ENCODE results near the gene AXIN1.

Gene AXIN1

DNA sequence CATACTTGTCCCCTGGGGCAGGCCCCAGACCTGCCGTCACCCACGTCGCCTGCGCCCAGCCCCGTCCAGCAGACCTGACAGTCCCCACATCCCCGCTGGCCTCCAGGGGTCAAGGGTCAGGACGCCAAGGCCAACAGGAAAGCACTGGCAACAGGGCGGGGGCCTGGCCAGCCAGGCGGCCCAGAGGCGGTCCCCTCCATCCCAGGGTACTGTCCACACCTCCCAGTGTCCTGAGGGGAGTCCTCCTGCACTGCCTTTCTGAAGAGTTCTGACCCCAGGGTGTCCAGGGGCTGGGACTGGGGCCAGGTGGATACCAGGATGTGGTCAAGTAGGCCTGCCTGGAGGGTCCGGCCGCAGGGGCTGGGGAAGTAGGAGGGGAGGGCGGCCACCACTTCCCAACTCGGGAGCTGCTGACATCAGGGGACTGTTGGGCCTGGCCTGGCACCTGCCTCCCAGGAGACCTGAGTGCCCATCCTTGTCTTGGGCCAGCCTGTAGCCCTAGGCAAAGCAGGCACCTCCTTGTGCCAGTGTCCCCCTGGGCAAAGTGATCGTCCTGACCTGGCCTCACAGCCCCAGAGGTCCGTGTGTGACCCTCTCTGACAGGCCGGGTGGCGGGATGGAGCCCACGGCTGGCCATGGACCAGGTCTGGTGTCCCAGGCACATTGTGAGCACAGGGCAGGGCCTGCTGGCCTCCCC lies 6.7 kb upstream of the AXIN1 start:
- no peaks in the 10 kb centered on the region for H3K4me1 ChIP-seq
- no peaks in the 10 kb centered on the region for H3K36me3 ChIP-seq (ENCODE audit: control insufficient read depth, insufficient read depth, low read length)
- TF ChIP-seq, protein P1, sequence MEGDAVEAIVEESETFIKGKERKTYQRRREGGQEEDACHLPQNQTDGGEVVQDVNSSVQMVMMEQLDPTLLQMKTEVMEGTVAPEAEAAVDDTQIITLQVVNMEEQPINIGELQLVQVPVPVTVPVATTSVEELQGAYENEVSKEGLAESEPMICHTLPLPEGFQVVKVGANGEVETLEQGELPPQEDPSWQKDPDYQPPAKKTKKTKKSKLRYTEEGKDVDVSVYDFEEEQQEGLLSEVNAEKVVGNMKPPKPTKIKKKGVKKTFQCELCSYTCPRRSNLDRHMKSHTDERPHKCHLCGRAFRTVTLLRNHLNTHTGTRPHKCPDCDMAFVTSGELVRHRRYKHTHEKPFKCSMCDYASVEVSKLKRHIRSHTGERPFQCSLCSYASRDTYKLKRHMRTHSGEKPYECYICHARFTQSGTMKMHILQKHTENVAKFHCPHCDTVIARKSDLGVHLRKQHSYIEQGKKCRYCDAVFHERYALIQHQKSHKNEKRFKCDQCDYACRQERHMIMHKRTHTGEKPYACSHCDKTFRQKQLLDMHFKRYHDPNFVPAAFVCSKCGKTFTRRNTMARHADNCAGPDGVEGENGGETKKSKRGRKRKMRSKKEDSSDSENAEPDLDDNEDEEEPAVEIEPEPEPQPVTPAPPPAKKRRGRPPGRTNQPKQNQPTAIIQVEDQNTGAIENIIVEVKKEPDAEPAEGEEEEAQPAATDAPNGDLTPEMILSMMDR (IDR thresholded peaks at IDR 0.05), result no peak
- H3K4me3 ChIP-seq (ENCODE audit: low read depth, low read length), result no peak overlapping the region
- H3K79me2 ChIP-seq, result no peaks in the 10 kb centered on the region
- no peak overlapping the region for H3K9ac ChIP-seq
- H3K4me2 ChIP-seq (ENCODE audit: low read length), result no peak overlapping the region
- H3K27ac ChIP-seq, result no peak overlapping the region
- H3K27me3 ChIP-seq (ENCODE audit: control insufficient read depth, insufficient read depth, low read length), result no peaks in the 10 kb centered on the region
- no peaks in the 10 kb centered on the region for H3K9me3 ChIP-seq (ENCODE audit: control insufficient read depth, low read length)
- no peak overlapping the region for H2AFZ ChIP-seq

DNA sequence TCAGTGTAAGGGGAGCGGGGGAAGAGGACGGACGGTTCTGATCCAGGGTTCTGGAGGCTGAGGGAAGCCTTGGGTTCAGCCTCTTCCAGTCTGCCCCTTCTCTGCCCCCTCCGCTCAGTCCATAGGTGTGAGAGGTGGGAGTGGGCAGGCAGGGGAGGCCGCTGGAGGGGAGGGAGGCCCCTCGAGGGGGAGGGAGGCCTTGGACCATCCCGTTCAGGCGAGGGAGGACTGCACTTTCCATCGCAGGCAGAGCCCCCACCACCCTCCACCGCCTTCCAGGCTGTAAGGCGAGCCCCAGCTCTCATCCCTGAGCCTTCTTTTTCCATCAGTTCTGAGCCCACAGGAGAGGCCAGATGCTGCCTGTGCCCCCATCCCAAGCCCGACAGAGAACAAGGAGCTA lies 4.2 kb upstream of the AXIN1 start:
- TF ChIP-seq, protein P1 (IDR thresholded peaks at IDR 0.05), result no peak
- no peak overlapping the region for H2AFZ ChIP-seq

DNA sequence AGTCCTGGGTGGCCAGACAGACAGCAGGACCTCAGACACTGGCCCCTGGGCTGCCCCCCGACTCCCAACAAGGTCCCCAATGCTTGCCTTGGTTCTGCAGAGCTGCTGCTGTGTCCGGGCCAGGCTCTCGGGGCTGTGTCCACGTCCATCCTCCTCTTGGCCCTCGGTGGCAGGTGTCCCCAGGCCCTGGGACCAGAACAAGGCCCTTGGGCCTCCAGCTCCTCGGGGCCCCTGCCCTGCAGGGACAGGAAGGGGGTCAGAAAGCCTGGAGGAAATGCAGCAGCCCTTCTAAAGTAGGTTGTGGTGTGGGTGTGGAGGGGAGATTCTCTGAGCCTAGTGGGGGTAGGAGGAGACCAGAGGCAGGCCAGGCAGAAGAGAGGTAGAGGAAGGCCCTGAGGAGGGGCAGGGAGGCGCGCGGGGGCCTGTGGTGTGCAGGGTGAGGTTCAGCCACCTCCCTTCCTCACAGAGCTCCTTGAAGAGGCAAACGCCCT lies 2.5 kb upstream of the AXIN1 start:
- Histone ChIP-seq H3K9me3 (ENCODE audit: control insufficient read depth, low read length) (no peaks in the 10 kb centered on the region), H2AFZ (no peak overlapping the region), H3K4me2 (ENCODE audit: low read length) (no peak overlapping the region), H3K9ac (no peak overlapping the region), H3K79me2 (no peaks in the 10 kb centered on the region), H3K27me3 (ENCODE audit: control insufficient read depth, insufficient read depth, low read length) (no peaks in the 10 kb centered on the region), H3K27ac (no peak overlapping the region), H3K36me3 (ENCODE audit: control insufficient read depth, insufficient read depth, low read length) (no peaks in the 10 kb centered on the region), H3K4me1 (peaks cover 6% of the 10 kb centered on the region), H3K4me3 (ENCODE audit: low read depth, low read length) (no peak overlapping the region)
- TF ChIP-seq, protein P1 (IDR thresholded peaks at IDR 0.05), result no peak

More for the DNA sequence above, 4.2 kb upstream of the AXIN1 start:
- no peaks in the 10 kb centered on the region for H3K79me2 ChIP-seq
- no peak overlapping the region for H3K27ac ChIP-seq
- no peak overlapping the region for H3K9ac ChIP-seq
- no peaks in the 10 kb centered on the region for H3K36me3 ChIP-seq (ENCODE audit: control insufficient read depth, insufficient read depth, low read length)
- H3K4me1 ChIP-seq, result peaks cover 3% of the 10 kb centered on the region
- no peak overlapping the region for H3K4me2 ChIP-seq (ENCODE audit: low read length)
- H3K9me3 ChIP-seq (ENCODE audit: control insufficient read depth, low read length), result no peaks in the 10 kb centered on the region
- H3K27me3 ChIP-seq (ENCODE audit: control insufficient read depth, insufficient read depth, low read length), result no peaks in the 10 kb centered on the region
- H3K4me3 ChIP-seq (ENCODE audit: low read depth, low read length), result no peak overlapping the region

DNA sequence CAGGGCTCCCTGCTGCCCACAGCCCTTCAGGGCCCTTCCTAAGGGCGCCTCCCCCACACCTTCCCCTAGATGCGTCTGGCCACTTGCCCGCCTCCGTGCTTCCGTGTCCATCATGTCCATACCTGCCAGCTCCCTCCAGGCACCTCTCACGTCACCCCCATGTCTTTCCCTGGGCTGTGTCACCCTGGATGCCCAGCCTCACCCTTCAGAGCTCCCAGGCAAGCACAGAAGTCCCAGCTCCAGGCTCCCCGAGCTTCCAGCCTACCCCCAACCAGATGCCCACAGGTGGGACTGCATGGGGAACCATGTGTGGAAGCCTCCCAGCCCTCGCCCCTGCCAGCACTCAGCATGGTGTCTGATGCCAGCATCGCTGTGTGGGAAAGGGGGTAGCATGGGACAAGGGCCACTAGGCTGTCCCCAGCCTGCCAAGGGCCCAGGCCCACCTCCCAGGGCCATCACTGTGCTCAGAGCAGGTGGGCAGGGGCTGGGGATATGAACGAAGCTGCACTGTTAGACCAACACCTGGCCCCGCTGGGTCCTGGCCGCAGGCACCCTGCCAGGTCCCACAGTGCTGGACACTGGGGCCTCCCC lies 1.9 kb upstream of the AXIN1 start:
- Histone ChIP-seq H3K36me3 (ENCODE audit: control insufficient read depth, insufficient read depth, low read length) (no peaks in the 10 kb centered on the region), H3K9ac (no peak overlapping the region), H3K9me3 (ENCODE audit: control insufficient read depth, low read length) (no peaks in the 10 kb centered on the region), H3K79me2 (peaks cover 2% of the 10 kb centered on the region), H3K4me2 (ENCODE audit: low read length) (no peak overlapping the region), H3K4me1 (peaks cover 6% of the 10 kb centered on the region), H3K27me3 (ENCODE audit: control insufficient read depth, insufficient read depth, low read length) (no peaks in the 10 kb centered on the region), H3K27ac (no peak overlapping the region), H3K4me3 (ENCODE audit: low read depth, low read length) (no peak overlapping the region), H2AFZ (no peak overlapping the region)
- TF ChIP-seq, protein P1 (IDR thresholded peaks at IDR 0.05), result no peak

Measured in parathyroid adenoma (tissue), 2 donors.